Hematopoietic multipotent progenitor cell treated with erythropoietin and hydrocortisone succinate and interleukin-3 and kit ligand, for 6 days (in vitro differentiated cells): ENCODE results near the gene HLCS.

ENCODE experiments used
- DNase-seq: peaks from one replicate; pipeline ENCODE4 v3.0.0-alpha.2; 2015

HLCS gene

DNA sequence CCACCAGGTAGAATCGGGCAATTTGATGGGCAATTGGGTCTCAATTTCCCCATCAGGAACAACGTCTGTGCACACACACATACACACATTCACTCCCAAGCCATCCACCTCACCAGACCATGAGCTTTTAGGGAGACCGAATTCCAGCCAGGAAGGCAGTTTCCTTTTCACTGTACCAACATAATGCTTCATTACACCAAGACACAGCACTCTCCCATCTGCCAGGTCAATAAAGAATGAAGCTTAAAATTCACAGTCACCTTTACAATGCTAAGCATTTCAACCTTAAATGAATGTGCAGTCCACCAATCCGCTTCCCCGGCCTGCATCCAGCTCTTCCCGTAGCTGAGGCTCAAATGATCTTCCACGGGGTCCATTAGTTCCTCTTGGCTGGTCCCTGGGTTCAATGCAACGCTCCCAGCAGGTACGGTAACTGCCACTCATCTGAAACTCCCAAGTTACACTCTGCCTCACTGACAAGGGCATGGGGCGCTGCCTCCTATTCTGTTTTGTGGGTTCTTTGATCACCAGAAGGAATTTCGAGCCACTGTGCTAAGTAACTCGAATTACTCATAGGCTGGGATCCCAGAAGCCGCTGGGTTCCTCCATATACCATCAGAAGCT is 162.5 kb downstream of the HLCS start:
- DNase-seq: no peak

GRCh38 chr21:36803051-36803645 is 163.3 kb downstream of the HLCS start:
- DNase-seq: no peak

GRCh38 chr21:36800734-36801133 is 165.7 kb downstream of the HLCS start:
- no peak for DNase-seq

- DNase-seq: no peak
Observed at GRCh38 chr21:36799869-36800268, 166.6 kb downstream of the HLCS start.

GRCh38 chr21:36798491-36798890 is 168.0 kb downstream of the HLCS start:
- no peak for DNase-seq

- no peak for DNase-seq
Observed at GRCh38 chr21:36796070-36796469, 170.4 kb downstream of the HLCS start.

DNA sequence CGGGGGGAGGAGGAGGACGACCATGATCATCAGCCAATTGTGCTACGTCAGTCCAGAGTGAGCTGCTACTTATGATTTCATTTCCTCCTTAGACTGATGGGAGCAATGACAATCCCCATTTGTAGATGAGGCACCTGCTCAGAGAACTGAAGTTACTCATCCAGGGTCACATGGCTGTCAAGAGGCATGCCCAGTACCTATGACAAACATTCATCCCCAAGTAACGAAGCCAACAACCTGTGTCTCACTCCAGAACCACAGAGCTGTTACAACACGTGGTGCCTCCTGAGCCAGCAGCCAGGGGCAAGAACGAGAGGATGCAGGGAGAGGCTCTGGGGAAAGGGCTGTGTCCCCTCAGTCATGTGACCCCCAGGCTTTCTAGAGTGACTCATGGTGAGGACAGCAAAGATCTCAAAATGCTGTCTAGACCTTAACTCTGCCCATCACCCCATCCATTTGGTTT is 173.9 kb downstream of the HLCS start:
- DNase-seq: no peak

GRCh38 chr21:36791695-36792470 is 174.6 kb downstream of the HLCS start:
- DNase-seq: no peak

DNA sequence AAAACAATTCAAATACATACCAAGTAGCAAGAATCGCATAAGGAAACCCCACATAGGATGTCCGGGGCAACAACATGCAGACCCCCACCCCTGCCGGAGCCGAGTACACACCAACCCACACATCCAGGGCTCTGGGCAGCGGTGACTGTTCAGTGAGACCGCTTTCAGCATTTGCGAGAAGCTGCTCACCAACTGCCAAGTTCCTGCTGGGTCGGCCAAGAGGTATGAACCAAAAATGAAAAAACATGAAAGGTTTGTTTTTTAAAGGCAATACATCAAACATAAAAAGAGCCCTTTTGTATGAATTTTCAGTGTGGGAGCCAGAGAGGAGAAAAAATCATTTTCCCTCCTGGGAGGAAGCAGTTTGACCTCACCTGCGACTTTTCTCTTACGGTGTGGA is 175.3 kb downstream of the HLCS start:
- no peak for DNase-seq

DNA sequence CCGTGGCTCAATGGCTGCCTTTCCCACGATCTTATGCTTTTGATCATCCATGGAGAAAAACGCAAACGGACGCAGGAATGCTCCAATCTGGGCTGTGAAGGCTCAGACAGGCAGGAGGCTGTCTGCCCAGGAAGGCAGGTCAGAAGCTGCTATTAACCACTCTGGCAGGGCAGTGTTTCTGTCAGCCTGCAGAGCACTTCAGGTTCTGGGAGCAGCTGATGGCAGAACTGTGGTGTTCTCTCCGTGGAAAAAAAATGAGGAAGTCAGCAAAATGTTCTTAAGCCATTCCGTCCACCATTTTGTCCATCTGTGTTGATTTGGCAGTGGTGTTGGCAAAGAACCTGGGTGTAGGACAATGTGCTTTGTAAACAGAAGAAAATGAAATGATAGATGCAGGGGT is 175.9 kb downstream of the HLCS start:
- no peak for DNase-seq

- peak; percentile 7 for DNase-seq
Observed at GRCh38 chr21:36788120-36788638, 178.3 kb downstream of the HLCS start.

- DNase-seq: no peak
Observed at GRCh38 chr21:36786186-36786585, 180.3 kb downstream of the HLCS start.

DNA sequence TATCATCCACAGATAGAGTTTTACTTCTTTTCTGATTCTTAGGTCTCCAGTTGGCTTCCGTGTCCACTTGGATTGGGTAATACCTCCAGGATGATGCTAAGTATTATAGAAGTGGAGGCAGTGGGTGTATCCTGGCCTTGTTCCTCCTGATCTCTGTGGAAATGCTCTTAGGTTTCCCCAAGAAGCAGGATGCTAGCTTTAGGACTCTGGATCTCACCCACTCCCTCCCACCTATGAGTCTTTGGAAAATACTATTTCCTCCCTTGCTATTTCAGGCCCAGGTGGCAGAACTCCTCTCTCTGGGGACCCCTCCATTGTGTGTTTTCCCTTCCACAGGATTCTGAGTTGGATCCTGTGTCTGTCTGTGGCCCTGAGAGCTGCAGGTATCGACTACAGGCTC is 180.9 kb downstream of the HLCS start:
- no peak for DNase-seq

DNA sequence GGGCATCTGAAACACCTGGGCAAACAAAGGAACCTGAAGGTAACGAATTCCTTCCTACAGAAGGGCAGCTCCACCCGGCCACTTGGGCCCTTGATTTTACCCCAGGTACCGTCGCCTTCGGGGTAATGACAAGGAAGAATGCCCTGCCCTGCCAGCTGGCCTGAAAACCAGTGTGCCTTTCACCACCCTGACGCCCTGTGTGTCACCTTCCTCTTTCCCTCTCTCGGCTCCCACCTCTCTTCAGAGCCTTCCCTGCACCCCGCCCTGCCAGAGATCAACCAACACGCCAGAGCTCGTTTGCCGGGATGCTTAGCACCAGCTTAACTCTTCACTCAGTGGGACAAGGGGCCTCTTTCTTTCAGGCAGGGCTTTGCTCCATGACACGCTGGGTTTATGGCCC is 181.5 kb downstream of the HLCS start:
- DNase-seq: no peak

DNA sequence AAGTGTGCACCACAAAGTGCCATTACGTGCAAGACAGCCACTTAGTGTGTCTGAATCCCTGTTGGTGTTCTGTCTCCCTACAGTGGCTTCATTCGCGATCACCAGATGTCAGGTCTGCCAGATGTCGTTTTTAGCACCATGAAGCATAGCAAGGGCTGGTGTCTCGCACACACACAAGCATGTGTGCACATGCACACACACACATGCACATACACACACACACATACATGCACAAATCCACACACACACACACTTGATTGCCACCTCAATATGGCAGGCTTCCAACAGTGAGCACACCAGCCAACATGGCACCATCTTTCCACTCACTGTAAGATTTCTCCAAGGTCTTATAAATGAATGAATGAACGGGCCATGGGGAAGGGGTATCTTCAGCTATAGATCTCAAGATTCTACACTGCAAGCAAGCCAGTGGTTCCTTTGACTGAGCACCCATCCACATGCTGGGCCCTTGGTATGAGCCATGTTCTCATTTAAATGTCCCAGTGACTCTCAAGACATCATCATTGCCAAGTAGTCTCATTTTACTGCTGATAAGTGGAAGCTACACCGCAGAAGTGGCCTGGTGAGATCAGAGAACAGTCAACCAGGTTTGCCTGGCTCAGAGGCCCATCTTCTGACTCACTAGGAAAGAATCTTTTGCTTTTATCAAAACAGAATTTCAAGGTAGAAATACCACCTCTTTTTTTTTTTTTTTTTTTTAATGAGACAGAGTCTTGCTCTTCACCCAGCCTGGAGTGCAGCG is 182.7 kb downstream of the HLCS start:
- no peak for DNase-seq

GRCh38 chr21:36780861-36781260 is 185.6 kb downstream of the HLCS start:
- DNase-seq: no peak

DNA sequence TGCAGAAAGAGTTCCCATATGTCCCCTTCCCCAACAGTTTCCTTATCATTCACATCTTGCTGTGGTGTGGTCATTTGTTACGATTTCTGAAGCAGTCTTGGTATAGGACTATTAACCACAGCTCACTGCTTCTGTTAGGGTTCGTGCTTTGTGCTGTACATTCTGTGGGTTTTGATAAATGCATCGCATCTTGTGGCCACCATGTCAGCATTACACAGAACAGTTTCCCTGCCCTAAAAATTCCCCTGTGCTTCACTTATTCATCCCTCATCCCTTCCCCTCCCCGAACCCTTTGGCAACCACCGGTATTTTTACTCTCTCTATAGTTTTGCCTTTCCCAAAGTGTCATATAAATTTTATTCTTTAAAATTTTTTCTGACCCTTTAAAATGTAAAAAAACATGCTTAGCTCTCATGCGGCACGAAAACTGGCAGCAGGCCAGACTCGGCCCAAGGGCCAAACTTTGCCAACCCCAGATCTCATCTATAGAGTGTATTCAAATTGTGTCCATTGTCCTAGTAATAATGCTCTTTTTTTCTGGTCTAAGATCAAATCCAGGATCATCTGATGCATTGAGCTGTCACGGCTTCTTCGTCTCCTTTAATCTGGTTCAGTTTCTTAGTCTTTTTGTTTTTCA is 189.4 kb downstream of the HLCS start:
- DNase-seq: peak; percentile 20

- no peak for DNase-seq
Observed at GRCh38 chr21:36773995-36774394, 192.5 kb downstream of the HLCS start.

DNA sequence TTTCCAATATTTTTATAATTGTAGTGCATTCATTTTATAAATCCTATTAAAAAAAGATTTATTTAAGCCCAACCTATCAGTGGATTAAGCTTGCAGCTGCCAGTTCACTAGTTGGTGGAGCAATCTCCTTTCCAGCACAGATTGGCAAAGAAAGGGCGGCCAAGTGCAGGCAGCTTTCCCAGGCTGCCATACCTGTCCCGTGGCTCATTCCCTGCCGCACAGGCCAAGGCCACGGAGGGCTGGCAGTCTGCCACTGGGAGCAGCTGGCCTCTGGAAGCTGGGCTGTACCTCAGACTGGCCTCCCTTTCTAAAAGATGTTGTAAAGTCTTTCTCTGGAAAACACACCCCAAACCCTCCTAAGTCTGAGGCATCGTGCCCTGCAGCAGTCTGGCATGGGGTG is 193.4 kb downstream of the HLCS start:
- DNase-seq: no peak

GRCh38 chr21:36769051-36769839 is 197.2 kb downstream of the HLCS start:
- DNase-seq: no peak

GRCh38 chr21:36768496-36768895 is 198.0 kb downstream of the HLCS start:
- DNase-seq: no peak

- no peak for DNase-seq
Observed at GRCh38 chr21:36767096-36767495, 199.4 kb downstream of the HLCS start.
